ENCODE data around the gene NFU1. TPM values are rescaled to one million over a fixed set of nuclear protein-coding genes. Genes with fewer than 3 reads are reported as not detected.

NFU1 gene
- total RNA-seq, 4 donors from 2014 or later, result 58.9 to 77.2 (median 62.2) TPM

DNA sequence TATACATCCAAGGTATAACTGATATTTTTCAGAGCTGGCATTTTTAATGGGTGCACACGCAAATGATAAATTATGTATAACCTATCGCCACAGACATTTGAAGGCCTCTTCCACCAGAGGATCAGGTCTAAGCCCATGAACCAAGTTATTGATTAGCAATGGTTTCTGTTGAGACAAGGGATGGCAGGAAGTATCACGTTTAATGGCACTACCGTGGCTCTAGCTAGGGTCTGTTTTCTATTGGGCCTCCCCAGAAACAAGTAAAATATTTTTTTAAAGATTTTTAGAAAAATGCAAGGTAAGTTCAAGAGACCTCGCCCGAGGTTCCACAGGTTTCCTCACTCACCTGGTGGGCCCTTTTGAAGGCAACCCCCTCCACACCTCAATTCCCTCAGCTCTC lies 50.9 kb downstream of the NFU1 start:
- Histone ChIP-seq H3K36me3 (no peaks in the 10 kb centered on the region), H3K4me3 (peak overlapping the region; percentile 96 to 98), H3K9me3 (no peaks in the 10 kb centered on the region), H3K4me1 (peaks cover 0 to 59% (median 0%) of the 10 kb centered on the region in 3 donors), H3K27me3 (no peaks in the 10 kb centered on the region), H3K27ac (peak overlapping the region; percentile 60 to 95 (median 86))
- no peak for ATAC-seq
- WGBS, 2 donors (ENCODE audit: low coverage in 1 of 2), result 0 to 2% methylated on average over 6 of the region's 6 CpGs
- no peak for TF ChIP-seq POLR2AphosphoS5 (IDR thresholded peaks at IDR 0.05)
- TF ChIP-seq, protein P1, sequence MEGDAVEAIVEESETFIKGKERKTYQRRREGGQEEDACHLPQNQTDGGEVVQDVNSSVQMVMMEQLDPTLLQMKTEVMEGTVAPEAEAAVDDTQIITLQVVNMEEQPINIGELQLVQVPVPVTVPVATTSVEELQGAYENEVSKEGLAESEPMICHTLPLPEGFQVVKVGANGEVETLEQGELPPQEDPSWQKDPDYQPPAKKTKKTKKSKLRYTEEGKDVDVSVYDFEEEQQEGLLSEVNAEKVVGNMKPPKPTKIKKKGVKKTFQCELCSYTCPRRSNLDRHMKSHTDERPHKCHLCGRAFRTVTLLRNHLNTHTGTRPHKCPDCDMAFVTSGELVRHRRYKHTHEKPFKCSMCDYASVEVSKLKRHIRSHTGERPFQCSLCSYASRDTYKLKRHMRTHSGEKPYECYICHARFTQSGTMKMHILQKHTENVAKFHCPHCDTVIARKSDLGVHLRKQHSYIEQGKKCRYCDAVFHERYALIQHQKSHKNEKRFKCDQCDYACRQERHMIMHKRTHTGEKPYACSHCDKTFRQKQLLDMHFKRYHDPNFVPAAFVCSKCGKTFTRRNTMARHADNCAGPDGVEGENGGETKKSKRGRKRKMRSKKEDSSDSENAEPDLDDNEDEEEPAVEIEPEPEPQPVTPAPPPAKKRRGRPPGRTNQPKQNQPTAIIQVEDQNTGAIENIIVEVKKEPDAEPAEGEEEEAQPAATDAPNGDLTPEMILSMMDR (IDR thresholded peaks at IDR 0.05), result no peak
- TF ChIP-seq EP300 (IDR thresholded peaks at IDR 0.05), result no peak
- no peak for TF ChIP-seq POLR2A (IDR thresholded peaks at IDR 0.05)

DNA sequence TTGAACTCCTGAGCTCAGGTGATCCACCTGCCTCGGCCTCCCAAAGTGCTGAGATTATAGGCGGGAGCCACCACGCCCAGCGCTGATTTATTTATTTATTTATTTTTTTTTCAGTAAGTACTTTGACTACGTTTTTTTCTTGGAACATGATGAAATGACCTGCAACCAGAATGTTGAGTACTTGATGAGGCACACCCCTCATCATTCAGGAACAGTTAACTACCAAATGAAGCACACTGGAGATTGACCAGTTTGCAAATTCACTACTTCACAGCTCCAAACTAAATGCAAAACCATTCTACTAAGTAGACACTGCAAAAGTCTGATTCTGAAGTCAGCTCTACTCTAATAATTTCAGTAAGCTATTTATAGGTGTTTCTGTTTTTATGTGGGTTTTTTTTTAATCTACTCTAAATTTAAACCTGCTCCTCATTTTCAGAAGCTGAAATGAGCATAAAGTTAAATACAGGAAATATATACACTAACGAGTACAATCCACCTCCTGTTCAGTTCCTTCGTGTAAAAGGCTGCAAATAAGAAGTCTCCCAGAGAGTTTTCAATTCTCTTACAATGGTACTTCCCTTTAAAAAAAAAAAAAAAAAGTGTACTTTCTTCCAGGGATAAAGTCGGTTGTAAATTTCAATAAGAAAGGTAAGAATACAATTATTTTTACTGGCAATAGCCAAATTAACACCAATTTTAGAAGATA lies 51.6 kb downstream of the NFU1 start:
- Histone ChIP-seq H3K9me3 (no peaks in the 10 kb centered on the region), H3K4me1 (peaks cover 0 to 64% (median 0%) of the 10 kb centered on the region in 3 donors), H3K4me3 (peak overlapping the region; percentile 96 to 98), H3K27me3 (no peaks in the 10 kb centered on the region), H3K36me3 (no peaks in the 10 kb centered on the region), H3K27ac (peak overlapping the region in 2 of 4 donors; percentile 87 to 95)
- 38 to 49% methylated on average over 6 to 8 of the region's 8 CpGs for WGBS, 2 donors (ENCODE audit: low coverage in 1 of 2)
- no peak for TF ChIP-seq POLR2A (IDR thresholded peaks at IDR 0.05)
- TF ChIP-seq EP300 (IDR thresholded peaks at IDR 0.05), result no peak
- TF ChIP-seq, protein P1 (IDR thresholded peaks at IDR 0.05), result no peak
- TF ChIP-seq POLR2AphosphoS5 (IDR thresholded peaks at IDR 0.05), result no peak
- no peak for ATAC-seq

DNA sequence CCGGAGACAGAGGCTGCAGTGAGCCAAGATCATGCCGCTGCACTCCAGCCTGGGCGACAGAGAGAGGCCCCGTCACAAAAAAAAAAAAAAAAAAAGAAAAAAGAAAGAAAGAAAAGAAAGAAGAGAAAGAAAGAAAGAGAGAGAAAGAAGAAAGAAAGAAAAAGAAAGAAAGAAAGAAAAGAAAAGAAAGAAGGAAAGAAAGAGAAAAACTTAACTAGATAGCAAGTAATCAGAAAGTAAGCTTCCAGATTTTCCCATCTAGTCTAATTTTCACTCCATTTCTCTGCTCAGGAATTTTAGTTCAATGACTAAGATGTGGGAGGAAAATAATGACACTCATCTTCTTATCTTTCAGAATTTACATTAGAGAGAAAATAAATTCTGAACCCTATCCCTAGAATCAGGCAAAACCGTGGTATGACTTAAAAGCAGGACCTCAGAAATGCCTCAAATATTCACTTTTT lies 52.6 kb downstream of the NFU1 start:
- no peak for ATAC-seq
- H3K36me3 ChIP-seq, result no peaks in the 10 kb centered on the region
- no peaks in the 10 kb centered on the region for H3K9me3 ChIP-seq
- no peak overlapping the region for H3K4me3 ChIP-seq
- TF ChIP-seq POLR2A (IDR thresholded peaks at IDR 0.05) (no peak), POLR2AphosphoS5 (IDR thresholded peaks at IDR 0.05) (no peak), EP300 (IDR thresholded peaks at IDR 0.05) (no peak)
- TF ChIP-seq, protein P1 (IDR thresholded peaks at IDR 0.05), result no peak
- WGBS, 2 donors (ENCODE audit: low coverage in 1 of 2), result 87% methylated on average over 3 of the region's 5 CpGs; no CpG with 5 or more reads in 1 of the 2 donors
- no peaks in the 10 kb centered on the region for H3K27me3 ChIP-seq
- H3K27ac ChIP-seq, result no peak overlapping the region
- H3K4me1 ChIP-seq, result peaks cover 0 to 64% (median 0%) of the 10 kb centered on the region in 3 donors

DNA sequence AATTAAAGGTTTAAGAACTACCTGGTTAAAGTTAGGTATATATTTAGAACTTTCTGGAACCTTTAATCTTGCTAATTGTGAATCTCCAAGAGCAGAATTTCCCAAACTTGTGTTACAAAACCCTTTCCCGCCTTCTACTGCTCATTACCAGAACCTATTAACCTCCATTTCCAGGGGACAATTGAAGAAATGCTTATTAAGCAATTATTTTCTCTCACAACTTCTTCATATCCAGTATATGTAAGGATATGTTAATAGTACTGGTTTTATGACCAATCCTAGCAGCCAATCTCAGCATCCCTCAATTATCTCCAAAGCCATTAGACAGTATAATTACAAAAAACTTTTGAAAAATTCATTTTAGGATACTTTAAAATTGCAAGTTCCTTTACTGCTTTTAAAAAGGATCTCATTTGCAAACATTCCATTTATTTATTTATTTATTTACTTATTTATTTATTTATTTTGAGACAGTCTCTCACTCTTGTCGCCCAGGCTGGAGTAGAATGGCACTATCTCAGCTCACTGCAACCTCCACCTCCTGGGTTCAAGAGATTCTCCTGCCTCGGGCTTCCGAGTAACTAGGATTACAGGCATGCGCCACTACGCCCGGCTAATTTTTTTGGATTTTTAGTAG lies 53.9 kb downstream of the NFU1 start:
- WGBS, 2 donors (ENCODE audit: low coverage in 1 of 2), result 94 to 97% methylated on average over 7 of the region's 7 CpGs
- no peak overlapping the region for H3K4me3 ChIP-seq
- no peaks in the 10 kb centered on the region for H3K36me3 ChIP-seq
- H3K9me3 ChIP-seq, result no peaks in the 10 kb centered on the region
- no peak for ATAC-seq
- H3K27me3 ChIP-seq, result no peaks in the 10 kb centered on the region
- no peak overlapping the region for H3K27ac ChIP-seq
- peaks cover 0 to 64% (median 0%) of the 10 kb centered on the region in 3 donors for H3K4me1 ChIP-seq
- TF ChIP-seq EP300 (IDR thresholded peaks at IDR 0.05), result no peak
- no peak for TF ChIP-seq POLR2A (IDR thresholded peaks at IDR 0.05)
- TF ChIP-seq, protein P1 (IDR thresholded peaks at IDR 0.05), result no peak
- no peak for TF ChIP-seq POLR2AphosphoS5 (IDR thresholded peaks at IDR 0.05)
